ENCODE data around the gene MUC5B. TPM values are rescaled to one million over a fixed set of nuclear protein-coding genes. Genes with fewer than 3 reads are reported as not detected.

MUC5B gene
- polyA plus RNA-seq, 5 donors, result 0.04 to 0.54 (median 0.37) TPM

DNA sequence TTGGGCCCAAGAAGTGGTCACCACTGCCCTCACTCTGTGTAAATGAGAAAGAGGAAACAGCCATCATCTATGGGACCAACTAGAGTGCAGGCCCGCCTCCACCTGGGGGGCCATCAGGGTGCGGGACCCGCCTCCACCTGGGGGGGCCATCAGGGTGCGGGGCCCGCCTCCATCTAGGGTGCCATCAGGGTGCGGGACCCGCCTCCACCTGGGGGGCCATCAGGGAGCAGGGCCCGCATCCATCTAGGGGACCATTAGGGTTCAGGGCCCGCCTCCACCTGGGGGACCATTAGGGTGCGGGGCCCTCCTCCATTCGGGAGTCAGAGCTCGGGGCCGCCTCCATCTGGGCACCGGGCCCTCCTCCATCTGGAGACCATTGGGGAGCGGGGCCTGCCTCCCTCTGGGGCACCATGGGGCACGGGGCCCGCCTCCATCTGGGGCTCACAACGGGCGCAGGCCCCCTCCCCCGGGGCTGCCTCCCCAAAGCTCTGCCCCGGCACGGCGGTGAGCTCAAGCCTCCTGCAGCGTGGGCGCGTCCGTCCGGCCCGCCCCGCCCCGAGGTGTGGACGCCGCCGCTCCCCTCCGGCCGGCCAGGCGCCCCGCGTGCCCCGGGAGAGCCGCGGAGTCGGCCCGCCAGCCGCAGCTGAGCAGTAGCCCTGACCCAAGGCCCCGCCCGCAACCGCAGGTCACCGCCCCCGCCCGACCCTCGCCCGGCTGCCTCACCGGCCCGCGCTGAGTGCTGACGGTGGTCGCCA, 86.1 kb downstream of the MUC5B start:
- no peak for DNase-seq

DNA sequence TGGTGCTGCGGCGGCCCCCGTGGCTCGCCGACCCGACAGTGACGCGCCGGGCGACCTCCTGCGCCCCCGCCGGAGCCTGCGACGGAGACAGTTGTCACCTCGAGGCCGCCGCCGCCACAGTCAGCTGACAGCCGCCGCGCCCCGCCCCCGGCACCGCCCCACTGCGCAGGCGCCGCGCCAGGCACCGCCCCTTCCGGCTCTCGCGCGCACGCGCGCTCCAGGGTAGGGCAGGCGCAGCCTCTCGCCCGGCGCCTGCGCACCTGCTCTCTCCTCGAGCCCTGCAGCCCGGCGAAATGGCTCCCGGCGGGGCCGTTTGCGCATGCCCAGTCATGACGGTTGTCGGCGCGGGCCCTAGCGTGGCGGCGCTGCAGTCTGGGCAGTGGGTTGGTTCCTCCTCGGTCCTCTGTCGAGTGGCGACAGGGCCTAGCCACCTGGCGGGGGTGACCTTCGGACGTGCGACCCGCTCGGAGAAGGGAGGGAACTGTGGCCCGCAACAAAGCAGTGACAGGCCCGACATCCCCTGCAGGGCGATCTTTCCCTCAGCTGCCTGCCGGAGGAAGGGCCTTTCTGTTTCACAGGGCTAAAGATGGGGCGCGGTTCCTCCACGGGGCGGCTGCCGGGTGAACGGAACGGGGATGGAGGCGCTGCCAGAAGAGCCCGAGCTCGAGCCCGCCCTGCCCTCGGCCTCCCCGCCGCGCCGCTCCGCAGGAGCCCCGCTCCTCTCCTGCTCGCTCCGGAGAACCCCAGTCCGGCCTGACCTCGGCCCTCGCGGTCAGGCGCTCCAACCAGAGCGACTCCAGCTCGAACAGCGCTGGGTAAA, 86.8 kb downstream of the MUC5B start, which contains the start of gene TOLLIP:
TSS of gene TOLLIP (minus strand) at position 135 of the 820 bp plus-strand sequence. CDS start at position 1, 134 bp downstream.
- peak; percentile 94 to 96 for DNase-seq

DNA sequence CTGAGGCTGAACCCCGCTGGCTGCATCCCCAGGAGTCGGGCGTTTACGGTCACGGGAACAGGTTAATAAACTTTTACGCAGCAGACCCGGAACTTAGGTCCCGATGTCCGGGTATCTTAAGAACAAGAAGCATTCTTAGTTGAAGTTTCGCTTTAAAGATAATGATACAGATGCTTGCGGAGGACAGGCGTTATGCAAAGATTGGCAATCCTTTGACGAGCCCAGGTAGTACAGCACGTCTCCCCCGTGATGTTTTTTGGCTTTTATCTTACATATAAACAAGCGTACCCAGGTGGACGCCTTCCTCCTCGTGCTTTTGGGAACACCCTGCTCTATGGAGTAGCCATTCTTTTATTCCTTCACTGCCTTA, 87.4 kb downstream of the MUC5B start:
- no peak for DNase-seq

DNA sequence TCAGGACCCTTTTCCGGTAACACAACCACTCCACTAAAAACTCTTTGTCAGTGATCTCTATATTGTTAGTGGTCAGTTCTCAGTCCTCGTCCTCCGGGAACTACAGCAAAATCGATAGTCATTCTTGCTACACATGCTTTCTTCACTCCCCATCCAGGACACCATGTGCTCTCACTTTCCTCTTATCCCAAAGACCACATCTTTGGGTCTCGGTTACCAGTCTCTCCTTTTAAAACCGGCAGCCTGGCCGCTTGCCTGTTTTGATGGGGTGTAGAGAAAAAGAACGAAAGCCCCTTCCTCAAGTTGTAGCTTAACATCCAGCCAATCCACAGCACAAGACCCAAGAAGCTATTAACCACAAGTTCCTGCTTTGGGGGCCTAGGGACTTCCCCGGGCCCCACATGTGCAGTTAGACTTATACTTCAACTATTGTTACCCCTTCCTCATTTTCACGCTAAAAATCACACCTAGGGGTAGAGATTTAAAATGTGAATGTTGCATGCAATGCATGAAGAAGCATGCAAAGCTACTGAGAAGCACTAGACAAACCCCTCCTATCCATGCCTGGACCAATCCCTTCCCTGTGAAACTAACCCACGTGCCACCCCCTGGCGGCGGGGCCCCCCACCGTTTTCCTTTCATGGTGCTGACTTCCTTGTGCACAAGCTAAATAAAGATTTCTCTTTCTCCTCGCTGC, 88.1 kb downstream of the MUC5B start:
- no peak for DNase-seq

Other genes starting within 250 kb of the MUC5B start
- under 1 TPM; 0.24 to 0.57 (median 0.54) TPM for gene MUC6, start 186.3 kb upstream of the MUC5B start, polyA plus RNA-seq (ENCODE audit: insufficient read depth in 1 of 5, insufficient read length in 5 of 5, low replicate concordance in 1 of 5)
- under 1 TPM; 0.01 to 0.26 (median 0.04) TPM for gene MUC2, start 148.2 kb upstream of the MUC5B start, polyA plus RNA-seq (ENCODE audit: insufficient read depth in 1 of 5, insufficient read length in 5 of 5, low replicate concordance in 1 of 5)
- under 1 TPM; 0.06 to 0.35 (median 0.08) TPM for gene MUC5AC, start 65.1 kb upstream of the MUC5B start, polyA plus RNA-seq (ENCODE audit: insufficient read depth in 1 of 5, insufficient read length in 5 of 5, low replicate concordance in 1 of 5)
- 10 to 100 TPM; 19.3 to 34.1 (median 25.0) TPM for gene TOLLIP, start 86.6 kb downstream of the MUC5B start, polyA plus RNA-seq (ENCODE audit: insufficient read depth in 1 of 5, insufficient read length in 5 of 5, low replicate concordance in 1 of 5)
- 1 to 10 TPM in 1 of 5 donors, under 1 TPM in 4; 0.55 to 1.4 (median 0.67) TPM for gene BRSK2, start 166.9 kb downstream of the MUC5B start, polyA plus RNA-seq (ENCODE audit: insufficient read depth in 1 of 5, insufficient read length in 5 of 5, low replicate concordance in 1 of 5)